Measurements from ENCODE around the gene FAM151A. TPM values are rescaled to one million over a fixed set of nuclear protein-coding genes. Genes with fewer than 3 reads are reported as not detected.
"Not testable (repeated sequence)": the region's sequence is repeated elsewhere in the genome, so short reads cannot be mapped to it uniquely, and the experiment has no call there.

FAM151A gene
- total and polyA plus RNA-seq, 9 donors: 0.06 TPM; not detected in 8

DNA sequence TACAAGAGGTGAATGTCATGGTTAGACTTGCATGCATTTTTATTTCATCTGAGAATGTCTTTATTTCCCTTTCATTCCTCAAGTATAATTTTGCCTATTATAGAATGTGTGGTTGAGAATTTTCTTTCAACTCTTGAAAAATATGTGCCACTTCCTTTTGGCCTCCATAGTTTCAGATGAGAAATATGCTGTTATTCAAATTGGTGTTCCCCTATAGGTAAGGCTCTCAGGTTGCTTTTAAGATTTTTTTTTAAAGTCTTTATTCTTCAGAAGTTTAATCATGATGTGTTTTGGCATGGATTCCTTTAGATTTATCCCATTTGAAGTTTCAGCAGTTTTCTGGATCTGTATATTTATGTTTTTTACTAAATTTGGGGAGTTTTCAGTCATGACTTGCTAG is 20.4 kb upstream of the FAM151A start:
- intact Hi-C loops (cut with DNase I): no loop called here
- Histone ChIP-seq H3K4me1 (ENCODE audit: insufficient read depth) (no peaks in the 10 kb centered on the region), H3K4me3 (no peak overlapping the region), H3K9me3 (no peaks in the 10 kb centered on the region), H3K27me3 (no peaks in the 10 kb centered on the region), H3K36me3 (no peaks in the 10 kb centered on the region), H3K27ac (no peak overlapping the region)
- no peak for TF ChIP-seq EP300 (IDR thresholded peaks at IDR 0.05)
- TF ChIP-seq POLR2A (IDR thresholded peaks at IDR 0.05): no peak
- TF ChIP-seq, protein P1, sequence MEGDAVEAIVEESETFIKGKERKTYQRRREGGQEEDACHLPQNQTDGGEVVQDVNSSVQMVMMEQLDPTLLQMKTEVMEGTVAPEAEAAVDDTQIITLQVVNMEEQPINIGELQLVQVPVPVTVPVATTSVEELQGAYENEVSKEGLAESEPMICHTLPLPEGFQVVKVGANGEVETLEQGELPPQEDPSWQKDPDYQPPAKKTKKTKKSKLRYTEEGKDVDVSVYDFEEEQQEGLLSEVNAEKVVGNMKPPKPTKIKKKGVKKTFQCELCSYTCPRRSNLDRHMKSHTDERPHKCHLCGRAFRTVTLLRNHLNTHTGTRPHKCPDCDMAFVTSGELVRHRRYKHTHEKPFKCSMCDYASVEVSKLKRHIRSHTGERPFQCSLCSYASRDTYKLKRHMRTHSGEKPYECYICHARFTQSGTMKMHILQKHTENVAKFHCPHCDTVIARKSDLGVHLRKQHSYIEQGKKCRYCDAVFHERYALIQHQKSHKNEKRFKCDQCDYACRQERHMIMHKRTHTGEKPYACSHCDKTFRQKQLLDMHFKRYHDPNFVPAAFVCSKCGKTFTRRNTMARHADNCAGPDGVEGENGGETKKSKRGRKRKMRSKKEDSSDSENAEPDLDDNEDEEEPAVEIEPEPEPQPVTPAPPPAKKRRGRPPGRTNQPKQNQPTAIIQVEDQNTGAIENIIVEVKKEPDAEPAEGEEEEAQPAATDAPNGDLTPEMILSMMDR (IDR thresholded peaks at IDR 0.05): no peak
- DNase-seq: no peak

GRCh38 chr1:54640863-54641836 is 17.8 kb upstream of the FAM151A start, which contains the start of gene MROH7:
TSS of gene MROH7 (plus strand) at chr1:54641786. CDS start at chr1:54652927, 11,141 bp downstream.
- TF ChIP-seq POLR2A (IDR thresholded peaks at IDR 0.05) (no peak), EP300 (IDR thresholded peaks at IDR 0.05) (no peak)
- TF ChIP-seq, protein P1 (IDR thresholded peaks at IDR 0.05): no peak
- intact Hi-C loops (cut with DNase I): no loop called here
- H3K4me3 ChIP-seq: no peak within 1 kb of the TSS
- no peaks in the 10 kb centered on the region for H3K9me3 ChIP-seq
- no peaks in the 10 kb centered on the region for H3K27me3 ChIP-seq
- DNase-seq: no peak
- H3K36me3 ChIP-seq: no peaks in the 10 kb centered on the region
- WGBS, 3 donors: 68 to 77% (median 72%) methylated on average over 8 of the region's 8 CpGs
- no peaks in the 10 kb centered on the region for H3K4me1 ChIP-seq (ENCODE audit: insufficient read depth)
- no peak within 1 kb of the TSS for H3K27ac ChIP-seq

DNA sequence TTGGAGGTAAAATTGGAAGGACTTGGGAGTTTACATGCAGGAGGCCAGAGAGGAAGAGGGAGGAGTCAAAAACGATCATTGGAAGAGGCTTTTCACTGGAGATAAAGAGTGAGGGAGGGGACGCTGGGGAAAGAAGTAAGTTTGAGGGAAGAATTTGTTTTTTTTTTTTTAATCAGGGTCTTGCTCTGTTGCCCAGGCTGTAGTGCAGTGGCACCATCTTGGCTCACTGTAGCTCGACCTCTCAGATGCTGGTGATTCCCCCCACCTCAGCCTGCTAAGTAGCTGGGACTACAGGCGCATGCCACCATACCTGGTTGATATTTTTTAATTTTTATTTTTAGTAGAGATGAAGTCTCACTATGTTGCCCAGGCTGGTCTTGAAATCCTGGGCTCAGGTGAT is 17.0 kb upstream of the FAM151A start:
- Histone ChIP-seq H3K4me3 (no peak overlapping the region), H3K9me3 (no peaks in the 10 kb centered on the region), H3K4me1 (ENCODE audit: insufficient read depth) (no peaks in the 10 kb centered on the region), H3K27me3 (no peaks in the 10 kb centered on the region), H3K27ac (no peak overlapping the region), H3K36me3 (no peaks in the 10 kb centered on the region)
- no peak for TF ChIP-seq POLR2A (IDR thresholded peaks at IDR 0.05)
- 63 to 66% (median 64%) methylated on average over 4 of the region's 4 CpGs for WGBS, 3 donors
- intact Hi-C loops (cut with DNase I): no loop called here
- no peak for DNase-seq

- intact Hi-C loops (cut with DNase I): not testable (repeated sequence)
Observed at GRCh38 chr1:54636461-54637446, 13.4 kb upstream of the FAM151A start.

GRCh38 chr1:54635804-54636203 is 12.5 kb upstream of the FAM151A start:
- intact Hi-C loops (cut with DNase I): not testable (repeated sequence)
- 85 to 96% (median 94%) methylated on average over 7 of the region's 7 CpGs for WGBS, 3 donors

More at GRCh38 chr1:54636461-54637446, 13.4 kb upstream of the FAM151A start:
- not testable (repeated sequence) for H3K4me3 ChIP-seq; DNase-seq; H3K4me1 ChIP-seq (ENCODE audit: insufficient read depth); H3K27me3 ChIP-seq; H3K27ac ChIP-seq; H3K36me3 ChIP-seq; H3K9me3 ChIP-seq
- 65 to 67% (median 65%) methylated on average over 14 of the region's 14 CpGs for WGBS, 3 donors

More at GRCh38 chr1:54635804-54636203, 12.5 kb upstream of the FAM151A start:
- not testable (repeated sequence) for H3K27ac ChIP-seq; H3K27me3 ChIP-seq; H3K4me3 ChIP-seq; H3K4me1 ChIP-seq (ENCODE audit: insufficient read depth); DNase-seq; H3K36me3 ChIP-seq; H3K9me3 ChIP-seq
